Stimulated activated CD4-positive, alpha-beta T cell treated with anti-CD3 and anti-CD28 coated beads, Interleukin-4, amount 100 ng/mL, for 24 hours (primary cell): Measurements from ENCODE around the gene RNU7-1.
A peak's percentile ranks its signal among the peaks of the same experiment; 100 is the strongest.

Experiments
- DNase-seq: peaks from one replicate; pipeline ENCODE4 v3.0.0-alpha.2; 2020

Gene RNU7-1

GRCh38 chr12:6919588-6919987 lies 24.0 kb upstream of the RNU7-1 start:
- DNase-seq, result no peak

- DNase-seq, result no peak
These were observed 22.1 kb upstream of the RNU7-1 start for GRCh38 chr12:6921539-6921938.

- no peak for DNase-seq
These were observed 21.3 kb upstream of the RNU7-1 start for GRCh38 chr12:6921996-6922946.

- no peak for DNase-seq
These were observed 20.4 kb upstream of the RNU7-1 start for GRCh38 chr12:6923003-6923732.

- DNase-seq, result no peak
These were observed 19.8 kb upstream of the RNU7-1 start for GRCh38 chr12:6923851-6924250.

- DNase-seq, result no peak
These were observed 18.4 kb upstream of the RNU7-1 start for GRCh38 chr12:6925239-6925539.

- DNase-seq, result no peak
These were observed 17.9 kb upstream of the RNU7-1 start for GRCh38 chr12:6925540-6926279.

- DNase-seq, result peak; percentile 53
These were observed 16.1 kb upstream of the RNU7-1 start, which contains the start of gene ATN1 for GRCh38 chr12:6927379-6928021. Gene ATN1 (plus strand): TSS chr12:6927959. CDS start chr12:6934002, 6,043 bp downstream.

GRCh38 chr12:6928022-6928702 lies 15.5 kb upstream of the RNU7-1 start:
- DNase-seq, result no peak

- DNase-seq, result no peak
These were observed 14.8 kb upstream of the RNU7-1 start for GRCh38 chr12:6928703-6929407.

GRCh38 chr12:6929466-6930452 lies 13.9 kb upstream of the RNU7-1 start:
- DNase-seq, result no peak

GRCh38 chr12:6932766-6933165 lies 10.8 kb upstream of the RNU7-1 start:
- DNase-seq, result no peak

- no peak for DNase-seq
These were observed 9.5 kb upstream of the RNU7-1 start for GRCh38 chr12:6934110-6934509.

GRCh38 chr12:6935371-6936193 lies 8.0 kb upstream of the RNU7-1 start:
- DNase-seq, result no peak

- no peak for DNase-seq
These were observed 7.4 kb upstream of the RNU7-1 start for GRCh38 chr12:6936194-6936635.

GRCh38 chr12:6936636-6937480 lies 6.8 kb upstream of the RNU7-1 start:
- DNase-seq, result peak; percentile 69

GRCh38 chr12:6937481-6938352 lies 5.9 kb upstream of the RNU7-1 start:
- DNase-seq, result peak; percentile 93
